Central memory CD8-positive, alpha-beta T cell (primary cell): ENCODE measurements around the gene GPR22.

Source experiments
- ATAC-seq: fragments of 150-1000 bp; cut with Tn5 transposase; replicated peaks from 2 replicates; pipeline ENCODE4 v1.10.0; 2022; ENCODE audit warnings: mild to moderate bottlenecking, moderate FRiP score, moderate number of reproducible peaks; ENCODE audit not compliant: poor library complexity, severe bottlenecking; ENCODE audit errors: extremely low read depth
- DNase-seq, 2 donors: peaks; one replicate each; pipeline ENCODE4 v3.0.0; 2021; ENCODE audit warnings: low spot score in 2 of 2
- H3K27ac Mint-ChIP-seq: one replicate; pipeline ENCODE4 v1.8.0; 2022; ENCODE audit warnings: low read depth, mild to moderate bottlenecking, moderate library complexity, mixed read lengths
- H3K27me3 Mint-ChIP-seq: one replicate; pipeline ENCODE4 v1.8.0; 2022; ENCODE audit warnings: mixed read lengths
- H3K36me3 Mint-ChIP-seq: one replicate; pipeline ENCODE4 v1.8.0; 2022; ENCODE audit warnings: mild to moderate bottlenecking, moderate library complexity, mixed read lengths; ENCODE audit not compliant: insufficient read depth
- H3K4me1 Mint-ChIP-seq: one replicate; pipeline ENCODE4 v1.8.0; 2022; ENCODE audit warnings: mixed read lengths
- H3K4me3 Mint-ChIP-seq: one replicate; pipeline ENCODE4 v1.8.0; 2022; ENCODE audit warnings: mild to moderate bottlenecking, moderate library complexity, mixed read lengths
- H3K9me3 Mint-ChIP-seq: one replicate; pipeline ENCODE4 v1.8.0; 2022; ENCODE audit warnings: mixed read lengths

GPR22 gene

GRCh38 chr7:107461938-107462533 lies 7.8 kb upstream of the GPR22 start:
- Mint-ChIP-seq H3K4me3 (no peak overlapping the region), H3K4me1 (peaks cover 5% of the 10 kb centered on the region), H3K9me3 (no peaks in the 10 kb centered on the region), H3K27me3 (no peaks in the 10 kb centered on the region), H3K36me3 (peaks cover 10% of the 10 kb centered on the region), H3K27ac (no peak overlapping the region)
- no peak for ATAC-seq
- no peak for DNase-seq

GRCh38 chr7:107463139-107464078 lies 6.4 kb upstream of the GPR22 start:
- peak in 1 of 2 donors; percentile 15 for DNase-seq
- ATAC-seq = peak; percentile 67
- no peak overlapping the region for H3K27ac Mint-ChIP-seq
- no peak overlapping the region for H3K4me3 Mint-ChIP-seq
- H3K36me3 Mint-ChIP-seq = peaks cover 8% of the 10 kb centered on the region
- no peaks in the 10 kb centered on the region for H3K27me3 Mint-ChIP-seq
- peaks cover 5% of the 10 kb centered on the region for H3K4me1 Mint-ChIP-seq
- no peaks in the 10 kb centered on the region for H3K9me3 Mint-ChIP-seq

GRCh38 chr7:107464666-107465226 lies 5.1 kb upstream of the GPR22 start:
- H3K27ac Mint-ChIP-seq = no peak overlapping the region
- no peaks in the 10 kb centered on the region for H3K27me3 Mint-ChIP-seq
- H3K36me3 Mint-ChIP-seq = peaks cover 5% of the 10 kb centered on the region
- no peaks in the 10 kb centered on the region for H3K9me3 Mint-ChIP-seq
- H3K4me1 Mint-ChIP-seq = peaks cover 5% of the 10 kb centered on the region
- no peak overlapping the region for H3K4me3 Mint-ChIP-seq
- ATAC-seq (no peak), DNase-seq (no peak)

- Mint-ChIP-seq H3K4me3 (no peak overlapping the region), H3K4me1 (peaks cover 5% of the 10 kb centered on the region), H3K27ac (no peak overlapping the region), H3K27me3 (no peaks in the 10 kb centered on the region), H3K36me3 (peaks cover 4% of the 10 kb centered on the region), H3K9me3 (no peaks in the 10 kb centered on the region)
- DNase-seq (no peak), ATAC-seq (no peak)
Observed at GRCh38 chr7:107467972-107468371, 1.9 kb upstream of the GPR22 start.

GRCh38 chr7:107468824-107469223 lies 1.0 kb upstream of the GPR22 start:
- DNase-seq = no peak
- ATAC-seq = no peak
- no peaks in the 10 kb centered on the region for H3K9me3 Mint-ChIP-seq
- H3K4me3 Mint-ChIP-seq = no peak overlapping the region
- peaks cover 3% of the 10 kb centered on the region for H3K36me3 Mint-ChIP-seq
- no peak overlapping the region for H3K27ac Mint-ChIP-seq
- H3K27me3 Mint-ChIP-seq = no peaks in the 10 kb centered on the region
- peaks cover 5% of the 10 kb centered on the region for H3K4me1 Mint-ChIP-seq

GRCh38 chr7:107471292-107472070 lies 1.6 kb downstream of the GPR22 start:
- DNase-seq = no peak
- no peak for ATAC-seq
- Mint-ChIP-seq H3K27ac (no peak overlapping the region), H3K4me3 (no peak overlapping the region), H3K36me3 (peaks cover 2% of the 10 kb centered on the region), H3K27me3 (no peaks in the 10 kb centered on the region), H3K9me3 (no peaks in the 10 kb centered on the region), H3K4me1 (no peaks in the 10 kb centered on the region)

GRCh38 chr7:107472116-107472515 lies 2.3 kb downstream of the GPR22 start:
- H3K27ac Mint-ChIP-seq = no peak overlapping the region
- no peak overlapping the region for H3K4me3 Mint-ChIP-seq
- no peak for DNase-seq
- no peaks in the 10 kb centered on the region for H3K9me3 Mint-ChIP-seq
- no peaks in the 10 kb centered on the region for H3K4me1 Mint-ChIP-seq
- no peak for ATAC-seq
- no peaks in the 10 kb centered on the region for H3K27me3 Mint-ChIP-seq
- H3K36me3 Mint-ChIP-seq = peaks cover 2% of the 10 kb centered on the region

GRCh38 chr7:107474104-107474521 lies 4.3 kb downstream of the GPR22 start:
- Mint-ChIP-seq H3K27me3 (no peaks in the 10 kb centered on the region), H3K4me1 (peaks cover 2% of the 10 kb centered on the region), H3K36me3 (peaks cover 2% of the 10 kb centered on the region), H3K27ac (no peak overlapping the region), H3K9me3 (no peaks in the 10 kb centered on the region), H3K4me3 (no peak overlapping the region)
- DNase-seq = no peak
- no peak for ATAC-seq

- DNase-seq = no peak
- no peak for ATAC-seq
- no peak overlapping the region for H3K27ac Mint-ChIP-seq
- no peak overlapping the region for H3K4me3 Mint-ChIP-seq
- H3K9me3 Mint-ChIP-seq = no peaks in the 10 kb centered on the region
- H3K4me1 Mint-ChIP-seq = peaks cover 7% of the 10 kb centered on the region
- peaks cover 2% of the 10 kb centered on the region for H3K36me3 Mint-ChIP-seq
- no peaks in the 10 kb centered on the region for H3K27me3 Mint-ChIP-seq
Observed at GRCh38 chr7:107479303-107479702, 9.4 kb downstream of the GPR22 start.

- Mint-ChIP-seq H3K4me3 (no peak overlapping the region), H3K9me3 (no peaks in the 10 kb centered on the region), H3K27me3 (no peaks in the 10 kb centered on the region), H3K27ac (no peak overlapping the region), H3K4me1 (peaks cover 13% of the 10 kb centered on the region), H3K36me3 (peaks cover under 1% of the 10 kb centered on the region)
- no peak for ATAC-seq
- DNase-seq = no peak
Observed at GRCh38 chr7:107480932-107481331, 11.1 kb downstream of the GPR22 start.

- H3K9me3 Mint-ChIP-seq = no peaks in the 10 kb centered on the region
- DNase-seq (no peak), ATAC-seq (no peak)
- H3K27ac Mint-ChIP-seq = no peak overlapping the region
- no peak overlapping the region for H3K4me3 Mint-ChIP-seq
- H3K36me3 Mint-ChIP-seq = no peaks in the 10 kb centered on the region
- H3K4me1 Mint-ChIP-seq = peaks cover 18% of the 10 kb centered on the region
- H3K27me3 Mint-ChIP-seq = no peaks in the 10 kb centered on the region
Observed at GRCh38 chr7:107482571-107482970, 12.7 kb downstream of the GPR22 start.

GRCh38 chr7:107486041-107486440 lies 16.2 kb downstream of the GPR22 start:
- no peaks in the 10 kb centered on the region for H3K27me3 Mint-ChIP-seq
- peak overlapping the region; percentile 17 for H3K4me3 Mint-ChIP-seq
- peak; percentile 52 for ATAC-seq
- H3K36me3 Mint-ChIP-seq = peaks cover 2% of the 10 kb centered on the region
- DNase-seq = no peak
- H3K4me1 Mint-ChIP-seq = peaks cover 19% of the 10 kb centered on the region
- no peaks in the 10 kb centered on the region for H3K9me3 Mint-ChIP-seq
- H3K27ac Mint-ChIP-seq = no peak overlapping the region
